Measurements from ENCODE around the gene DTNBP1. TPM values are rescaled to one million over a fixed set of nuclear protein-coding genes. Genes with fewer than 3 reads are reported as not detected.

DTNBP1 gene
- total RNA-seq, 1 donor from 2014 or later = 20.6 TPM

GRCh38 chr6:15522856-15523529 lies 139.8 kb downstream of the DTNBP1 start:
- H3K27me3 Mint-ChIP-seq (ENCODE audit: low read depth) = no peaks in the 10 kb centered on the region
- intact Hi-C loops (cut with micrococcal nuclease) = loop anchor here (5.0 to 10.0 kb wide), 2 partner anchors 99 to 682 kb away; no protein-coding TSS in a partner anchor
- peaks cover 82% of the 10 kb centered on the region for H3K36me3 Mint-ChIP-seq (ENCODE audit: low read depth)
- H3K4me3 Mint-ChIP-seq (ENCODE audit: low read depth) = no peak overlapping the region
- peak overlapping the region; percentile 28 for H3K27ac Mint-ChIP-seq
- no peaks in the 10 kb centered on the region for H3K9me3 Mint-ChIP-seq
- DNase-seq (ENCODE audit: low spot score) = no peak
- H3K4me1 Mint-ChIP-seq (ENCODE audit: low read depth) = peaks cover 12% of the 10 kb centered on the region

GRCh38 chr6:15522427-15522826 lies 140.4 kb downstream of the DTNBP1 start:
- intact Hi-C loops (cut with micrococcal nuclease) = loop anchor here (5.0 to 10.0 kb wide), 2 partner anchors 100 to 682 kb away; no protein-coding TSS in a partner anchor
- no peak for DNase-seq (ENCODE audit: low spot score)
- Mint-ChIP-seq H3K36me3 (ENCODE audit: low read depth) (peaks cover 82% of the 10 kb centered on the region), H3K4me3 (ENCODE audit: low read depth) (no peak overlapping the region), H3K9me3 (no peaks in the 10 kb centered on the region), H3K27ac (peak overlapping the region; percentile 28), H3K4me1 (ENCODE audit: low read depth) (peaks cover 12% of the 10 kb centered on the region), H3K27me3 (ENCODE audit: low read depth) (no peaks in the 10 kb centered on the region)

GRCh38 chr6:15522026-15522425 lies 140.8 kb downstream of the DTNBP1 start:
- DNase-seq (ENCODE audit: low spot score) = no peak
- H3K4me1 Mint-ChIP-seq (ENCODE audit: low read depth) = peaks cover 12% of the 10 kb centered on the region
- H3K27ac Mint-ChIP-seq = peak overlapping the region; percentile 28
- peaks cover 81% of the 10 kb centered on the region for H3K36me3 Mint-ChIP-seq (ENCODE audit: low read depth)
- H3K4me3 Mint-ChIP-seq (ENCODE audit: low read depth) = no peak overlapping the region
- H3K9me3 Mint-ChIP-seq = no peaks in the 10 kb centered on the region
- intact Hi-C loops (cut with micrococcal nuclease) = loop anchor here (5.0 to 10.0 kb wide), 2 partner anchors 100 to 683 kb away; no protein-coding TSS in a partner anchor
- no peaks in the 10 kb centered on the region for H3K27me3 Mint-ChIP-seq (ENCODE audit: low read depth)

- intact Hi-C loops (cut with micrococcal nuclease) = loop anchor here (5.0 to 10.0 kb wide), 2 partner anchors 101 to 683 kb away; no protein-coding TSS in a partner anchor
- Mint-ChIP-seq H3K27ac (no peak overlapping the region), H3K27me3 (ENCODE audit: low read depth) (no peaks in the 10 kb centered on the region), H3K36me3 (ENCODE audit: low read depth) (peaks cover 85% of the 10 kb centered on the region), H3K4me1 (ENCODE audit: low read depth) (peaks cover 12% of the 10 kb centered on the region), H3K4me3 (ENCODE audit: low read depth) (no peak overlapping the region), H3K9me3 (no peaks in the 10 kb centered on the region)
- no peak for DNase-seq (ENCODE audit: low spot score)
Measured at GRCh38 chr6:15521582-15521981, 141.2 kb downstream of the DTNBP1 start.

- no peak overlapping the region for H3K27ac Mint-ChIP-seq
- no peaks in the 10 kb centered on the region for H3K27me3 Mint-ChIP-seq (ENCODE audit: low read depth)
- no peaks in the 10 kb centered on the region for H3K9me3 Mint-ChIP-seq
- H3K36me3 Mint-ChIP-seq (ENCODE audit: low read depth) = peaks cover 85% of the 10 kb centered on the region
- peaks cover 12% of the 10 kb centered on the region for H3K4me1 Mint-ChIP-seq (ENCODE audit: low read depth)
- no peak for DNase-seq (ENCODE audit: low spot score)
- intact Hi-C loops (cut with micrococcal nuclease) = loop anchor here (5.0 to 10.0 kb wide), 2 partner anchors 102 to 684 kb away; no protein-coding TSS in a partner anchor
- H3K4me3 Mint-ChIP-seq (ENCODE audit: low read depth) = no peak overlapping the region
Measured at GRCh38 chr6:15520626-15521203, 142.1 kb downstream of the DTNBP1 start.

- DNase-seq (ENCODE audit: low spot score) = no peak
- H3K27me3 Mint-ChIP-seq (ENCODE audit: low read depth) = no peaks in the 10 kb centered on the region
- peaks cover 87% of the 10 kb centered on the region for H3K36me3 Mint-ChIP-seq (ENCODE audit: low read depth)
- peaks cover 14% of the 10 kb centered on the region for H3K4me1 Mint-ChIP-seq (ENCODE audit: low read depth)
- intact Hi-C loops (cut with micrococcal nuclease) = loop anchor here (5.0 to 10.0 kb wide), 2 partner anchors 103 to 685 kb away; no protein-coding TSS in a partner anchor
- no peaks in the 10 kb centered on the region for H3K9me3 Mint-ChIP-seq
- no peak overlapping the region for H3K4me3 Mint-ChIP-seq (ENCODE audit: low read depth)
- H3K27ac Mint-ChIP-seq = peak overlapping the region; percentile 2
Measured at GRCh38 chr6:15519681-15520080, 143.1 kb downstream of the DTNBP1 start.

GRCh38 chr6:15518878-15519277 lies 143.9 kb downstream of the DTNBP1 start:
- Mint-ChIP-seq H3K4me3 (ENCODE audit: low read depth) (no peak overlapping the region), H3K36me3 (ENCODE audit: low read depth) (peaks cover 89% of the 10 kb centered on the region), H3K27me3 (ENCODE audit: low read depth) (no peaks in the 10 kb centered on the region), H3K27ac (peak overlapping the region; percentile 2), H3K9me3 (no peaks in the 10 kb centered on the region), H3K4me1 (ENCODE audit: low read depth) (peaks cover 17% of the 10 kb centered on the region)
- DNase-seq (ENCODE audit: low spot score) = no peak
- intact Hi-C loops (cut with micrococcal nuclease) = no loop called here

GRCh38 chr6:15518057-15518456 lies 144.8 kb downstream of the DTNBP1 start:
- peaks cover 17% of the 10 kb centered on the region for H3K4me1 Mint-ChIP-seq (ENCODE audit: low read depth)
- no peak overlapping the region for H3K27ac Mint-ChIP-seq
- H3K36me3 Mint-ChIP-seq (ENCODE audit: low read depth) = peaks cover 87% of the 10 kb centered on the region
- no peaks in the 10 kb centered on the region for H3K27me3 Mint-ChIP-seq (ENCODE audit: low read depth)
- H3K4me3 Mint-ChIP-seq (ENCODE audit: low read depth) = no peak overlapping the region
- DNase-seq (ENCODE audit: low spot score) = no peak
- intact Hi-C loops (cut with micrococcal nuclease) = no loop called here
- no peaks in the 10 kb centered on the region for H3K9me3 Mint-ChIP-seq

GRCh38 chr6:15517600-15517999 lies 145.2 kb downstream of the DTNBP1 start:
- Mint-ChIP-seq H3K4me1 (ENCODE audit: low read depth) (peaks cover 14% of the 10 kb centered on the region), H3K36me3 (ENCODE audit: low read depth) (peaks cover 87% of the 10 kb centered on the region), H3K4me3 (ENCODE audit: low read depth) (no peak overlapping the region), H3K9me3 (no peaks in the 10 kb centered on the region), H3K27ac (no peak overlapping the region), H3K27me3 (ENCODE audit: low read depth) (no peaks in the 10 kb centered on the region)
- intact Hi-C loops (cut with micrococcal nuclease) = no loop called here
- DNase-seq (ENCODE audit: low spot score) = no peak

- DNase-seq (ENCODE audit: low spot score) = no peak
- H3K36me3 Mint-ChIP-seq (ENCODE audit: low read depth) = peaks cover 87% of the 10 kb centered on the region
- H3K4me3 Mint-ChIP-seq (ENCODE audit: low read depth) = no peak overlapping the region
- H3K9me3 Mint-ChIP-seq = no peaks in the 10 kb centered on the region
- H3K27me3 Mint-ChIP-seq (ENCODE audit: low read depth) = no peaks in the 10 kb centered on the region
- H3K27ac Mint-ChIP-seq = no peak overlapping the region
- H3K4me1 Mint-ChIP-seq (ENCODE audit: low read depth) = peaks cover 9% of the 10 kb centered on the region
- intact Hi-C loops (cut with micrococcal nuclease) = no loop called here
Measured at GRCh38 chr6:15516923-15517560, 145.8 kb downstream of the DTNBP1 start.

- no peak overlapping the region for H3K27ac Mint-ChIP-seq
- peaks cover 89% of the 10 kb centered on the region for H3K36me3 Mint-ChIP-seq (ENCODE audit: low read depth)
- intact Hi-C loops (cut with micrococcal nuclease) = no loop called here
- DNase-seq (ENCODE audit: low spot score) = no peak
- no peaks in the 10 kb centered on the region for H3K27me3 Mint-ChIP-seq (ENCODE audit: low read depth)
- H3K4me3 Mint-ChIP-seq (ENCODE audit: low read depth) = no peak overlapping the region
- H3K9me3 Mint-ChIP-seq = no peaks in the 10 kb centered on the region
- H3K4me1 Mint-ChIP-seq (ENCODE audit: low read depth) = peaks cover 5% of the 10 kb centered on the region
Measured at GRCh38 chr6:15516378-15516777, 146.4 kb downstream of the DTNBP1 start.

GRCh38 chr6:15515660-15516375 lies 147.0 kb downstream of the DTNBP1 start:
- Mint-ChIP-seq H3K27ac (no peak overlapping the region), H3K9me3 (no peaks in the 10 kb centered on the region), H3K27me3 (ENCODE audit: low read depth) (no peaks in the 10 kb centered on the region), H3K4me1 (ENCODE audit: low read depth) (peaks cover 5% of the 10 kb centered on the region), H3K4me3 (ENCODE audit: low read depth) (no peak overlapping the region), H3K36me3 (ENCODE audit: low read depth) (peaks cover 84% of the 10 kb centered on the region)
- intact Hi-C loops (cut with micrococcal nuclease) = no loop called here
- DNase-seq (ENCODE audit: low spot score) = no peak
